DND-41 (cell line): Measurements from ENCODE around the gene KCNJ1.

Experiments used
- ATAC-seq: fragments of 200-7000 bp; cut with Tn5 transposase; 3 replicates; pipeline ENCODE4 v1.9.1; 2021; ENCODE audit warnings: low read depth; ENCODE audit not compliant: insufficient read depth
- DNase-seq: peaks from one replicate; pipeline ENCODE4 v3.0.0-alpha.2; 2020
- H2AFZ ChIP-seq: 2 replicates; pipeline ENCODE4 v1.6.0; 2012; ENCODE audit warnings: low read depth, low read length
- H3K27ac ChIP-seq: 2 replicates; pipeline ENCODE4 v1.5.1; 2012; ENCODE audit warnings: low read length, inconsistent platforms
- H3K27me3 ChIP-seq: fragments of 200-600 bp; sonication (generic); 2 replicates; pipeline ENCODE4 v1.6.0; 2012; ENCODE audit warnings: low read length, mild to moderate bottlenecking, inconsistent platforms; ENCODE audit not compliant: insufficient read depth, poor library complexity
- H3K36me3 ChIP-seq: 2 replicates; pipeline ENCODE4 v1.5.1; 2012; ENCODE audit warnings: low read length, inconsistent platforms; ENCODE audit not compliant: insufficient read depth
- H3K4me1 ChIP-seq: 2 replicates; pipeline ENCODE4 v1.5.1; 2012; ENCODE audit warnings: mild to moderate bottlenecking, low read length; ENCODE audit not compliant: insufficient read depth
- H3K4me2 ChIP-seq: 2 replicates; pipeline ENCODE4 v1.6.0; 2012; ENCODE audit warnings: mild to moderate bottlenecking, moderate library complexity, low read length, inconsistent platforms; ENCODE audit not compliant: insufficient read depth
- H3K4me3 ChIP-seq, 2 experiments: fragments of 200-600 bp in 1 of 2; shearing (Covaris generic) in 1 of 2; 2 replicates each; pipeline ENCODE4 v1.5.1; 2012 to 2016; ENCODE audit warnings: inconsistent platforms in 2 of 2, low read length in 2 of 2, mild to moderate bottlenecking in 2 of 2, low read depth in 1 of 2, moderate library complexity in 1 of 2
- H3K79me2 ChIP-seq: 2 replicates; pipeline ENCODE4 v1.6.0; 2012; ENCODE audit warnings: low read length, inconsistent platforms; ENCODE audit not compliant: insufficient read depth
- H3K9ac ChIP-seq: 2 replicates; pipeline ENCODE4 v1.6.0; 2012; ENCODE audit warnings: low read depth, mild to moderate bottlenecking, inconsistent platforms, low read length, moderate library complexity
- H3K9me3 ChIP-seq: 2 replicates; pipeline ENCODE4 v1.5.1; 2012; ENCODE audit warnings: low read length, moderate library complexity, mild to moderate bottlenecking, inconsistent platforms; ENCODE audit not compliant: insufficient read depth, severe bottlenecking
- H4K20me1 ChIP-seq: 2 replicates; pipeline ENCODE4 v1.6.0; 2012; ENCODE audit warnings: low read length; ENCODE audit not compliant: insufficient read depth
- CTCF ChIP-seq: IDR thresholded peaks from 2 replicates; pipeline ENCODE4 v1.5.1; 2012; ENCODE audit warnings: borderline replicate concordance, low read length, moderate library complexity, mild to moderate bottlenecking; ENCODE audit not compliant: poor library complexity, severe bottlenecking; ENCODE audit errors: extremely low read depth
- EZH2 ChIP-seq: IDR thresholded peaks from 3 replicates; pipeline ENCODE4 v1.6.1; 2012; ENCODE audit warnings: borderline replicate concordance, low read depth, mild to moderate bottlenecking, moderate library complexity, low read length, inconsistent platforms; ENCODE audit not compliant: severe bottlenecking

Gene KCNJ1

GRCh38 chr11:128884054-128884453 is 17.0 kb upstream of the KCNJ1 start:
- Histone ChIP-seq H3K9ac (no peak overlapping the region), H3K79me2 (no peaks in the 10 kb centered on the region), H3K4me2 (no peak overlapping the region), H3K4me3 (no peak overlapping the region), H3K9me3 (no peaks in the 10 kb centered on the region), H3K27me3 (peaks cover 7% of the 10 kb centered on the region), H3K36me3 (no peaks in the 10 kb centered on the region), H3K4me1 (no peaks in the 10 kb centered on the region), H4K20me1 (no peaks in the 10 kb centered on the region; the same call in 1 of the 2 replicates), H2AFZ (no peak overlapping the region), H3K27ac (no peak overlapping the region)
- DNase-seq (no peak), ATAC-seq (no peak)
- TF ChIP-seq EZH2 (no peak), CTCF (no peak)

- no peaks in the 10 kb centered on the region for H3K79me2 ChIP-seq
- no peak overlapping the region for H3K4me2 ChIP-seq
- H3K27ac ChIP-seq, result no peak overlapping the region
- TF ChIP-seq CTCF, result no peak
- TF ChIP-seq EZH2, result no peak
- no peak overlapping the region for H3K4me3 ChIP-seq
- ATAC-seq (no peak), DNase-seq (no peak)
- H3K9ac ChIP-seq, result no peak overlapping the region
- H2AFZ ChIP-seq, result no peak overlapping the region
- H3K9me3 ChIP-seq, result no peaks in the 10 kb centered on the region
- H3K36me3 ChIP-seq, result no peaks in the 10 kb centered on the region
- peaks cover 7% of the 10 kb centered on the region for H3K27me3 ChIP-seq
- no peaks in the 10 kb centered on the region; the same call in 1 of the 2 replicates for H4K20me1 ChIP-seq
- H3K4me1 ChIP-seq, result no peaks in the 10 kb centered on the region
These were observed 15.4 kb upstream of the KCNJ1 start for GRCh38 chr11:128882451-128882850.

GRCh38 chr11:128881221-128881620 is 14.1 kb upstream of the KCNJ1 start:
- Histone ChIP-seq H3K9me3 (no peaks in the 10 kb centered on the region), H4K20me1 (no peaks in the 10 kb centered on the region; the same call in 1 of the 2 replicates), H3K4me1 (no peaks in the 10 kb centered on the region), H3K27me3 (peaks cover 7% of the 10 kb centered on the region), H3K27ac (no peak overlapping the region), H3K36me3 (no peaks in the 10 kb centered on the region), H3K9ac (no peak overlapping the region), H3K79me2 (no peaks in the 10 kb centered on the region), H3K4me2 (no peak overlapping the region), H2AFZ (no peak overlapping the region), H3K4me3 (no peak overlapping the region)
- TF ChIP-seq CTCF (no peak), EZH2 (no peak)
- DNase-seq (no peak), ATAC-seq (no peak)

GRCh38 chr11:128879817-128880216 is 12.7 kb upstream of the KCNJ1 start:
- Histone ChIP-seq H3K9me3 (no peaks in the 10 kb centered on the region), H3K27me3 (peaks cover 9% of the 10 kb centered on the region), H3K4me3 (no peak overlapping the region), H4K20me1 (no peaks in the 10 kb centered on the region; the same call in 1 of the 2 replicates), H3K36me3 (no peaks in the 10 kb centered on the region), H3K9ac (no peak overlapping the region), H2AFZ (no peak overlapping the region), H3K4me1 (no peaks in the 10 kb centered on the region), H3K27ac (no peak overlapping the region), H3K4me2 (no peak overlapping the region), H3K79me2 (no peaks in the 10 kb centered on the region)
- TF ChIP-seq EZH2 (no peak), CTCF (no peak)
- DNase-seq, result no peak
- ATAC-seq, result no peak
